DND-41 (cell line): ENCODE measurements around the gene GOSR1.

Experiments
- CTCF ChIP-seq: IDR thresholded peaks from 2 replicates; pipeline ENCODE4 v1.5.1; 2012; ENCODE audit warnings: borderline replicate concordance, low read length, moderate library complexity, mild to moderate bottlenecking; ENCODE audit not compliant: poor library complexity, severe bottlenecking; ENCODE audit errors: extremely low read depth
- EZH2 ChIP-seq: IDR thresholded peaks from 3 replicates; pipeline ENCODE4 v1.6.1; 2012; ENCODE audit warnings: borderline replicate concordance, low read depth, mild to moderate bottlenecking, moderate library complexity, low read length, inconsistent platforms; ENCODE audit not compliant: severe bottlenecking

- TF ChIP-seq CTCF (no peak), EZH2 (no peak)
Measured at GRCh38 chr17:30526401-30526800, 49.2 kb downstream of the GOSR1 start.
